H9 (cell line): Measurements from ENCODE around the gene ZNFX1. TPM values are rescaled to one million over a fixed set of nuclear protein-coding genes. Genes with fewer than 3 reads are reported as not detected.
A peak's percentile ranks its signal among the peaks of the same experiment; 100 is the strongest.

Experiments
- DNase-seq: peaks from one replicate; pipeline ENCODE4 v3.0.0-alpha.2; 2017
- H2AFZ ChIP-seq: one replicate; pipeline ENCODE4 v1.6.1; 2013; ENCODE audit warnings: mild to moderate bottlenecking, low read length, control low read depth, moderate library complexity
- H2AK5ac ChIP-seq: 2 replicates; pipeline ENCODE4 v1.6.1; 2013; ENCODE audit warnings: low read length, control low read depth, mixed read lengths; ENCODE audit not compliant: insufficient read length
- H2BK120ac ChIP-seq: one replicate; pipeline ENCODE4 v1.6.1; 2013; ENCODE audit warnings: low read depth, mild to moderate bottlenecking, low read length, control low read depth, inconsistent platforms; ENCODE audit not compliant: poor library complexity, severe bottlenecking
- H2BK12ac ChIP-seq: 2 replicates; pipeline ENCODE4 v1.6.1; 2013; ENCODE audit warnings: low read length, control low read depth, mixed read lengths, low read depth; ENCODE audit not compliant: insufficient read length
- H2BK15ac ChIP-seq: 2 replicates; pipeline ENCODE4 v1.6.1; 2013; ENCODE audit warnings: low read depth, low read length, control low read depth
- H2BK20ac ChIP-seq: one replicate; pipeline ENCODE4 v1.6.1; 2013; ENCODE audit warnings: low read depth, mild to moderate bottlenecking, low read length, control low read depth, inconsistent platforms; ENCODE audit not compliant: poor library complexity, severe bottlenecking
- H2BK5ac ChIP-seq: 2 replicates; pipeline ENCODE4 v1.6.1; 2013; ENCODE audit warnings: low read length, control low read depth, mixed read lengths; ENCODE audit not compliant: insufficient read length
- H3K14ac ChIP-seq: 2 replicates; pipeline ENCODE4 v1.6.1; 2013; ENCODE audit warnings: low read length, control low read depth; ENCODE audit not compliant: insufficient read depth
- H3K18ac ChIP-seq: 2 replicates; pipeline ENCODE4 v1.6.1; 2013; ENCODE audit warnings: low read depth, mild to moderate bottlenecking, mixed read lengths, low read length, control low read depth; ENCODE audit not compliant: insufficient read length
- H3K23ac ChIP-seq: 2 replicates; pipeline ENCODE4 v1.6.1; 2013; ENCODE audit warnings: low read length, control low read depth, mixed read lengths, low read depth; ENCODE audit not compliant: insufficient read length
- H3K23me2 ChIP-seq: 2 replicates; pipeline ENCODE4 v1.6.1; 2013; ENCODE audit warnings: low read depth, mild to moderate bottlenecking, mixed read lengths, low read length, control low read depth; ENCODE audit not compliant: insufficient read length, poor library complexity, severe bottlenecking
- H3K27ac ChIP-seq: 2 replicates; pipeline ENCODE4 v1.5.1; 2013; ENCODE audit warnings: low read length, control low read depth, mixed read lengths, low read depth; ENCODE audit not compliant: insufficient read length
- H3K27me3 ChIP-seq: 2 replicates; pipeline ENCODE4 v1.6.1; 2013; ENCODE audit warnings: low read length, control low read depth, inconsistent platforms; ENCODE audit not compliant: insufficient read depth
- H3K4ac ChIP-seq: 2 replicates; pipeline ENCODE4 v1.6.1; 2013; ENCODE audit warnings: low read depth, mild to moderate bottlenecking, control low read depth, inconsistent platforms, low read length, moderate library complexity
- H3K4me1 ChIP-seq: 2 replicates; pipeline ENCODE4 v1.6.1; 2013; ENCODE audit warnings: low read length, control low read depth, inconsistent platforms; ENCODE audit not compliant: insufficient read depth
- H3K4me2 ChIP-seq: 2 replicates; pipeline ENCODE4 v1.6.1; 2013; ENCODE audit warnings: low read length, control low read depth, mixed read lengths; ENCODE audit not compliant: insufficient read length, insufficient read depth
- H3K56ac ChIP-seq: 2 replicates; pipeline ENCODE4 v1.6.1; 2013; ENCODE audit warnings: low read depth, mild to moderate bottlenecking, mixed read lengths, low read length, control low read depth; ENCODE audit not compliant: insufficient read length
- H3K79me1 ChIP-seq: 2 replicates; pipeline ENCODE4 v1.6.1; 2013; ENCODE audit warnings: low read depth, mild to moderate bottlenecking, moderate library complexity, low read length, control low read depth, inconsistent platforms; ENCODE audit not compliant: insufficient read depth, poor library complexity, severe bottlenecking
- H3K79me2 ChIP-seq: 2 replicates; pipeline ENCODE4 v1.6.1; 2013; ENCODE audit warnings: low read length, control low read depth, inconsistent platforms; ENCODE audit not compliant: insufficient read depth
- H3K9ac ChIP-seq: 2 replicates; pipeline ENCODE4 v1.6.1; 2013; ENCODE audit warnings: low read length, control low read depth, mixed read lengths; ENCODE audit not compliant: insufficient read length; ENCODE audit errors: extremely low read depth
- H3K9me3 ChIP-seq: one replicate; pipeline ENCODE4 v1.6.1; 2013; ENCODE audit warnings: low read depth, low read length, inconsistent platforms; ENCODE audit not compliant: control insufficient read depth
- H3T11ph ChIP-seq: one replicate; pipeline ENCODE4 v1.6.1; 2013; ENCODE audit warnings: mild to moderate bottlenecking, low read length, control low read depth, inconsistent platforms
- H4K20me1 ChIP-seq: one replicate; pipeline ENCODE4 v1.6.1; 2013; ENCODE audit not compliant: control insufficient read depth, insufficient read length, insufficient read depth
- H4K5ac ChIP-seq: 2 replicates; pipeline ENCODE4 v1.6.1; 2013; ENCODE audit warnings: low read depth, mild to moderate bottlenecking, mixed read lengths, low read length, control low read depth; ENCODE audit not compliant: insufficient read length
- H4K8ac ChIP-seq: replicated peaks from 2 replicates; pipeline ENCODE4 v1.6.1; 2013; ENCODE audit warnings: low read length, control low read depth, mixed read lengths, low read depth; ENCODE audit not compliant: insufficient read length
- H4K91ac ChIP-seq: 2 replicates; pipeline ENCODE4 v1.6.1; 2013; ENCODE audit warnings: low read depth, mild to moderate bottlenecking, moderate library complexity, mixed read lengths, low read length, control low read depth; ENCODE audit not compliant: insufficient read length
- H3K27ac Mint-ChIP-seq, 3 experiments: 2 replicates in 2 of 3; 3 replicates in 1 of 3; pipeline ENCODE4 v1.8.0; 2020 to 2021; ENCODE audit warnings: mixed read lengths in 3 of 3, mild to moderate bottlenecking in 1 of 3, moderate library complexity in 1 of 3
- H3K27me3 Mint-ChIP-seq: 2 replicates; pipeline ENCODE4 v1.8.0; 2021; ENCODE audit warnings: low read depth, mild to moderate bottlenecking, moderate library complexity, mixed read lengths
- H3K36me3 Mint-ChIP-seq, 3 experiments: 2 replicates in 2 of 3; 3 replicates in 1 of 3; pipeline ENCODE4 v1.8.0; 2020 to 2021; ENCODE audit warnings: low read depth in 3 of 3, mixed read lengths in 3 of 3; ENCODE audit not compliant: insufficient read depth in 1 of 3
- H3K4me1 Mint-ChIP-seq, 2 experiments: 2 replicates each; pipeline ENCODE4 v1.8.0; 2020; ENCODE audit warnings: mixed read lengths in 2 of 2
- H3K4me3 Mint-ChIP-seq, 2 experiments: 2 replicates in 1 of 2; 3 replicates in 1 of 2; pipeline ENCODE4 v1.8.0; 2020 to 2021; ENCODE audit warnings: mild to moderate bottlenecking in 2 of 2, mixed read lengths in 2 of 2, moderate library complexity in 1 of 2
- H3K9me3 Mint-ChIP-seq, 2 experiments: 2 replicates in 1 of 2; 3 replicates in 1 of 2; pipeline ENCODE4 v1.8.0; 2020; ENCODE audit warnings: mild to moderate bottlenecking in 2 of 2, mixed read lengths in 2 of 2, moderate library complexity in 1 of 2
- WGBS: extraction: QIAGEN DNeasy Blood & Tissue Kit; methylation state at CpG from one replicate; pipeline ENCODE4 v1.1.7; 2013; ENCODE audit warnings: missing lambda C conversion rate, low lambda C conversion rate, mixed read lengths; ENCODE audit not compliant: insufficient read length; ENCODE audit errors: extremely low coverage; 5-methylcytosine and 5-hydroxymethylcytosine counted together
- total RNA-seq: library from RNA; stranded (reverse); gene quantifications from 2 replicates; pipeline ENCODE4 v1.2.1, GENCODE V29; 2021
- TF ChIP-seq, protein P1 (sequence below): fragments of 200-600 bp; sonication (generic); conservative IDR thresholded peaks from 3 replicates; pipeline ENCODE4 v1.8.0; 2021; ENCODE audit warnings: antibody characterized with exemption, mild to moderate bottlenecking

The ZNFX1 gene
- total RNA-seq, 1 experiment from 2014 or later, result 13.3 TPM

DNA sequence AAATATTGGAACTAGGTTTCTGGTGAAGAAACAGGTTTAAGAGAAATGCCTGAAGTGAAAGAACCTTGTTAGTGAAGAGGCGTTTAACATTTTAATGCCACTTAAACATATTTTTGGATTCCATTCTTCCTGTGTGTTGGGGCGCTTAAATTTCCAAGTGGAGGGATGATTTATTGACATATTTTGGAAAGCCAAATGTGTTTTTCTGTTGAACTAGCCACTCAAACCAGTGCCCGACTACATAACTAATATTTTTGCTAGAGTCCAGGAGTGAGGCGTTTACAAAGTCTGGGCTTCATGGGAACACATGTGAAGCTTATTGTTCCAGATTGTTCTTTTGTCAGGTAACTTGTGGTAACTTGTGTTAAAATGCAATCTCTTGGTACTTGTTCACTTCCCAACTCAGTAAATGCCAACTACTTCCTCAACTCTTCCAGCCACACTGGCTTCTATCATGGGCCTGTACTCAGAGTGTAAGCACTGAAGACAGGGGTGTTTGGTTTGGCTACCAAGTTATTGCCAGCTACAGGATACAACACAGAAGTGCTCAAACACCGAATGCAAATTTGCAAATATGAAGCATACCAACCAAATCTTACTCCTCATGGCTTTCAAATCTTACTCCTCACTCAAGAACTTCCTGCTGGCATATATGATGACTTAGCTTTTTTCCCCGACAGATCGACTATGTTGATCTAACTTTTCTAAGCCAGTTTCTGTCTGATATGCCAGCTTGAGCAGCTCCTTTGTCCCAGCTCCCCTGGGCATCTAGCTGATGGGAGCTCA, 2.0 kb upstream of the ZNFX1 start:
- no peaks in the 10 kb centered on the region for H3K79me1 ChIP-seq
- H2AFZ ChIP-seq, result no peak overlapping the region
- H3K9me3 ChIP-seq, result no peaks in the 10 kb centered on the region
- H3K4me3 Mint-ChIP-seq, result peak overlapping the region; percentile 99
- H3K23ac ChIP-seq, result no peak overlapping the region
- peaks cover 41% of the 10 kb centered on the region for H3K23me2 ChIP-seq
- H3K9me3 Mint-ChIP-seq, result peaks cover 24 to 34% of the 10 kb centered on the region in 2 experiments
- no peak overlapping the region for H3K4ac ChIP-seq
- H3K27me3 ChIP-seq, result no peaks in the 10 kb centered on the region
- peak overlapping the region; percentile 87 for H3K27ac ChIP-seq
- H4K91ac ChIP-seq, result no peak overlapping the region
- no peak for DNase-seq
- H2BK15ac ChIP-seq, result no peak overlapping the region
- no peak overlapping the region for H2BK120ac ChIP-seq
- no peak overlapping the region for H3T11ph ChIP-seq
- H3K4me1 Mint-ChIP-seq, result peaks cover 51 to 59% of the 10 kb centered on the region in 2 experiments
- H4K8ac ChIP-seq, result no peak overlapping the region
- TF ChIP-seq, protein P1, sequence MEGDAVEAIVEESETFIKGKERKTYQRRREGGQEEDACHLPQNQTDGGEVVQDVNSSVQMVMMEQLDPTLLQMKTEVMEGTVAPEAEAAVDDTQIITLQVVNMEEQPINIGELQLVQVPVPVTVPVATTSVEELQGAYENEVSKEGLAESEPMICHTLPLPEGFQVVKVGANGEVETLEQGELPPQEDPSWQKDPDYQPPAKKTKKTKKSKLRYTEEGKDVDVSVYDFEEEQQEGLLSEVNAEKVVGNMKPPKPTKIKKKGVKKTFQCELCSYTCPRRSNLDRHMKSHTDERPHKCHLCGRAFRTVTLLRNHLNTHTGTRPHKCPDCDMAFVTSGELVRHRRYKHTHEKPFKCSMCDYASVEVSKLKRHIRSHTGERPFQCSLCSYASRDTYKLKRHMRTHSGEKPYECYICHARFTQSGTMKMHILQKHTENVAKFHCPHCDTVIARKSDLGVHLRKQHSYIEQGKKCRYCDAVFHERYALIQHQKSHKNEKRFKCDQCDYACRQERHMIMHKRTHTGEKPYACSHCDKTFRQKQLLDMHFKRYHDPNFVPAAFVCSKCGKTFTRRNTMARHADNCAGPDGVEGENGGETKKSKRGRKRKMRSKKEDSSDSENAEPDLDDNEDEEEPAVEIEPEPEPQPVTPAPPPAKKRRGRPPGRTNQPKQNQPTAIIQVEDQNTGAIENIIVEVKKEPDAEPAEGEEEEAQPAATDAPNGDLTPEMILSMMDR, result no peak
- H2BK20ac ChIP-seq, result no peak overlapping the region
- H3K18ac ChIP-seq, result no peak overlapping the region
- H2BK12ac ChIP-seq, result no peak overlapping the region
- no peaks in the 10 kb centered on the region for H3K4me1 ChIP-seq
- H3K27ac Mint-ChIP-seq, result peak overlapping the region; percentile 97 to 99 (median 98); a peak in 6 of 7 replicates
- peaks cover 65% of the 10 kb centered on the region for H3K79me2 ChIP-seq
- H4K5ac ChIP-seq, result no peak overlapping the region
- no peaks in the 10 kb centered on the region for H4K20me1 ChIP-seq
- H3K4me2 ChIP-seq, result peak overlapping the region; percentile 100
- no peak overlapping the region for H2AK5ac ChIP-seq
- peak overlapping the region; percentile 16 for H2BK5ac ChIP-seq
- H3K36me3 Mint-ChIP-seq, result peaks cover 72 to 83% (median 83%) of the 10 kb centered on the region in 3 experiments
- no peak overlapping the region for H3K14ac ChIP-seq
- H3K56ac ChIP-seq, result no peak overlapping the region
- peak overlapping the region; percentile 99 for H3K9ac ChIP-seq
- peaks cover 19% of the 10 kb centered on the region for H3K27me3 Mint-ChIP-seq
- WGBS, result no CpG with 5 or more reads among the region's 7 CpGs
